Ishikawa (cell line): ENCODE measurements around the gene STK32C.

ENCODE experiments used
- CREB1 ChIP-seq: IDR thresholded peaks from 2 replicates; pipeline ENCODE4 v1.6.1; 2012; ENCODE audit warnings: low read depth
- FOXM1 ChIP-seq: IDR thresholded peaks from 2 replicates; pipeline ENCODE4 v1.6.1; 2012; ENCODE audit warnings: low read depth, borderline replicate concordance
- RAD21 ChIP-seq: IDR thresholded peaks from 2 replicates; pipeline ENCODE4 v1.6.1; 2012; ENCODE audit warnings: low read depth
- TAF1 ChIP-seq: IDR thresholded peaks from 2 replicates; pipeline ENCODE4 v1.6.1; 2012; ENCODE audit warnings: low read depth, mild to moderate bottlenecking
- USF1 ChIP-seq: IDR thresholded peaks from 2 replicates; pipeline ENCODE4 v1.6.1; 2012

GRCh38 chr10:132356621-132357195 is 49.0 kb upstream of the STK32C start:
- no peak for TF ChIP-seq CREB1
- no peak for TF ChIP-seq FOXM1
- TF ChIP-seq USF1 = no peak
- TF ChIP-seq RAD21 = no peak
- TF ChIP-seq TAF1 = no peak
